Activated naive CD4-positive, alpha-beta T cell treated with anti-CD3 and anti-CD28 coated beads for 36 hours (primary cell): Measurements from ENCODE around the gene HPSE2. TPM values are rescaled to one million over a fixed set of nuclear protein-coding genes. Genes with fewer than 3 reads are reported as not detected.
A peak's percentile ranks its signal among the peaks of the same experiment; 100 is the strongest.

ENCODE experiments used
- CTCF ChIA-PET: fragments of 350-600 bp; sonication (Branson Sonifier 250); formaldehyde crosslinking; loops from one replicate; lab custom pipeline; 2021; ENCODE audit warnings: antibody characterized with exemption; lab: Charles Lee
- DNase-seq: peaks from one replicate; pipeline ENCODE4 v3.0.0-alpha.2; 2020
- H3K27ac Mint-ChIP-seq: one replicate; pipeline ENCODE4 v1.8.0; 2021; ENCODE audit warnings: mild to moderate bottlenecking, mixed read lengths
- H3K27me3 Mint-ChIP-seq: one replicate; pipeline ENCODE4 v1.8.0; 2021; ENCODE audit warnings: low read depth, mixed read lengths
- H3K36me3 Mint-ChIP-seq: one replicate; pipeline ENCODE4 v1.8.0; 2021; ENCODE audit warnings: low read depth, mixed read lengths
- H3K4me1 Mint-ChIP-seq: one replicate; pipeline ENCODE4 v1.8.0; 2021; ENCODE audit warnings: low read depth, mixed read lengths
- H3K4me3 Mint-ChIP-seq: one replicate; pipeline ENCODE4 v1.8.0; 2021; ENCODE audit warnings: mild to moderate bottlenecking, moderate library complexity, mixed read lengths
- H3K9me3 Mint-ChIP-seq: one replicate; pipeline ENCODE4 v1.8.0; 2021; ENCODE audit warnings: mixed read lengths
- intact Hi-C: fragments of 100-400 bp; cut with micrococcal nuclease; formaldehyde crosslinking; loops from one replicate; pipeline ENCODE4 v1.15.1; 2023
- total RNA-seq, 2 experiments: library from RNA; stranded (reverse); gene quantifications; one replicate each; pipeline ENCODE4 v1.2.3, GENCODE V29; 2021

The HPSE2 gene
- total RNA-seq, 2 experiments from 2014 or later = not detected

GRCh38 chr10:98416606-98417388, 818.9 kb downstream of the HPSE2 start:
- no peak for DNase-seq
- Mint-ChIP-seq H3K36me3 (peaks cover 9% of the 10 kb centered on the region), H3K9me3 (no peaks in the 10 kb centered on the region), H3K4me3 (no peak overlapping the region), H3K27ac (no peak overlapping the region), H3K4me1 (peaks cover 16% of the 10 kb centered on the region), H3K27me3 (no peaks in the 10 kb centered on the region)
- CTCF ChIA-PET = no interaction called here
- intact Hi-C loops = no loop called here

- intact Hi-C loops = no loop called here
- H3K27ac Mint-ChIP-seq = no peak overlapping the region
- H3K4me3 Mint-ChIP-seq = no peak overlapping the region
- CTCF ChIA-PET = interaction anchor here (0.7 to 4.6 kb wide), 2 partner anchors 10 to 555 kb away, joined by 3 to 17 read pairs; no protein-coding TSS in a partner anchor
- peaks cover 9% of the 10 kb centered on the region for H3K36me3 Mint-ChIP-seq
- DNase-seq = no peak
- H3K9me3 Mint-ChIP-seq = no peaks in the 10 kb centered on the region
- H3K4me1 Mint-ChIP-seq = peaks cover 16% of the 10 kb centered on the region
- H3K27me3 Mint-ChIP-seq = no peaks in the 10 kb centered on the region
These were observed 819.9 kb downstream of the HPSE2 start for GRCh38 chr10:98415731-98416119.

- CTCF ChIA-PET = interaction anchor here (0.7 to 4.6 kb wide), 2 partner anchors 10 to 554 kb away, joined by 3 to 17 read pairs; no protein-coding TSS in a partner anchor
- Mint-ChIP-seq H3K4me1 (peaks cover 16% of the 10 kb centered on the region), H3K9me3 (no peaks in the 10 kb centered on the region), H3K4me3 (peak within 1 kb of the TSS; percentile 89), H3K36me3 (peaks cover 9% of the 10 kb centered on the region), H3K27me3 (no peaks in the 10 kb centered on the region), H3K27ac (peak within 1 kb of the TSS; percentile 92)
- DNase-seq = peak; percentile 72
- intact Hi-C loops = no loop called here
These were observed 820.5 kb downstream of the HPSE2 start, which contains the start of gene PYROXD2 for GRCh38 chr10:98414932-98415730. TSS of gene PYROXD2 (minus strand) at chr10:98415182. CDS start at chr10:98415135, 47 bp downstream.

- Mint-ChIP-seq H3K4me3 (peak overlapping the region; percentile 89), H3K4me1 (peaks cover 16% of the 10 kb centered on the region), H3K36me3 (peaks cover 6% of the 10 kb centered on the region), H3K9me3 (no peaks in the 10 kb centered on the region), H3K27ac (peak overlapping the region; percentile 92), H3K27me3 (no peaks in the 10 kb centered on the region)
- CTCF ChIA-PET = interaction anchor here (4.6 kb wide), 1 partner anchor 11 kb away, joined by 17 read pairs; no protein-coding TSS in a partner anchor
- intact Hi-C loops = no loop called here
- DNase-seq = no peak
These were observed 821.1 kb downstream of the HPSE2 start for GRCh38 chr10:98414578-98414931.

GRCh38 chr10:98411768-98412167, 823.9 kb downstream of the HPSE2 start:
- no peaks in the 10 kb centered on the region for H3K9me3 Mint-ChIP-seq
- H3K27me3 Mint-ChIP-seq = no peaks in the 10 kb centered on the region
- no peak overlapping the region for H3K27ac Mint-ChIP-seq
- CTCF ChIA-PET = interaction anchor here (0.6 to 4.6 kb wide), 3 partner anchors 14 to 242 kb away, joined by 3 to 17 read pairs (median 4); no protein-coding TSS in a partner anchor
- intact Hi-C loops = no loop called here
- peaks cover 16% of the 10 kb centered on the region for H3K4me1 Mint-ChIP-seq
- no peak for DNase-seq
- H3K4me3 Mint-ChIP-seq = no peak overlapping the region
- no peaks in the 10 kb centered on the region for H3K36me3 Mint-ChIP-seq

- Mint-ChIP-seq H3K9me3 (no peaks in the 10 kb centered on the region), H3K27ac (no peak overlapping the region)
These were observed 824.5 kb downstream of the HPSE2 start for GRCh38 chr10:98411166-98411565.

GRCh38 chr10:98410759-98411158, 824.9 kb downstream of the HPSE2 start:
- Mint-ChIP-seq H3K4me3 (no peak overlapping the region), H3K9me3 (no peaks in the 10 kb centered on the region), H3K27ac (no peak overlapping the region), H3K4me1 (peaks cover 16% of the 10 kb centered on the region), H3K36me3 (no peaks in the 10 kb centered on the region), H3K27me3 (no peaks in the 10 kb centered on the region)
- intact Hi-C loops = no loop called here
- CTCF ChIA-PET = interaction anchor here (4.6 kb wide), 1 partner anchor 15 kb away, joined by 17 read pairs; no protein-coding TSS in a partner anchor
- no peak for DNase-seq

More at GRCh38 chr10:98411166-98411565, 824.5 kb downstream of the HPSE2 start:
- H3K27me3 Mint-ChIP-seq = no peaks in the 10 kb centered on the region
- CTCF ChIA-PET = interaction anchor here (4.6 kb wide), 1 partner anchor 14 kb away, joined by 17 read pairs; no protein-coding TSS in a partner anchor
- peaks cover 16% of the 10 kb centered on the region for H3K4me1 Mint-ChIP-seq
- intact Hi-C loops = no loop called here
- DNase-seq = no peak
- H3K4me3 Mint-ChIP-seq = no peak overlapping the region
- H3K36me3 Mint-ChIP-seq = no peaks in the 10 kb centered on the region

- H3K36me3 Mint-ChIP-seq = no peaks in the 10 kb centered on the region
- peaks cover 13% of the 10 kb centered on the region for H3K4me1 Mint-ChIP-seq
- no peaks in the 10 kb centered on the region for H3K9me3 Mint-ChIP-seq
- no peak for DNase-seq
- no peak overlapping the region for H3K27ac Mint-ChIP-seq
- H3K4me3 Mint-ChIP-seq = no peak overlapping the region
- no peaks in the 10 kb centered on the region for H3K27me3 Mint-ChIP-seq
- CTCF ChIA-PET = no interaction called here
- intact Hi-C loops = no loop called here
These were observed 825.4 kb downstream of the HPSE2 start for GRCh38 chr10:98410135-98410743.

- Mint-ChIP-seq H3K36me3 (no peaks in the 10 kb centered on the region), H3K4me1 (peaks cover 13% of the 10 kb centered on the region), H3K4me3 (no peak overlapping the region), H3K27me3 (no peaks in the 10 kb centered on the region), H3K27ac (no peak overlapping the region), H3K9me3 (no peaks in the 10 kb centered on the region)
- CTCF ChIA-PET = interaction anchor here (1.2 kb wide), 1 partner anchor 16 kb away, joined by 4 read pairs; no protein-coding TSS in a partner anchor
- intact Hi-C loops = no loop called here
- no peak for DNase-seq
These were observed 826.9 kb downstream of the HPSE2 start for GRCh38 chr10:98408799-98409198.

- Mint-ChIP-seq H3K36me3 (peaks cover 6% of the 10 kb centered on the region), H3K27me3 (no peaks in the 10 kb centered on the region), H3K27ac (no peak overlapping the region), H3K9me3 (no peaks in the 10 kb centered on the region), H3K4me3 (no peak overlapping the region), H3K4me1 (peaks cover 16% of the 10 kb centered on the region)
- intact Hi-C loops = no loop called here
- no peak for DNase-seq
- CTCF ChIA-PET = no interaction called here
These were observed 827.9 kb downstream of the HPSE2 start for GRCh38 chr10:98407744-98408241.
